K562 (cell line): ENCODE results near the gene GAPVD1. TPM values are rescaled to one million over a fixed set of nuclear protein-coding genes. Genes with fewer than 3 reads are reported as not detected.

Experiments used
- ATAC-seq: fragments of 200-7000 bp; cut with Tn5 transposase; 3 replicates; pipeline ENCODE4 v1.9.1; 2020; ENCODE audit warnings: moderate library complexity
- BruUV-seq: library from RNA; stranded (reverse); fragments of 400-500 nt; replicated peaks from 2 replicates; lab custom pipeline; 2021; lab: Mats Ljungman, UMichigan
- CTCF ChIA-PET: fragments of 300-600 bp; formaldehyde crosslinking; extraction: SDS; loops from one replicate; lab custom pipeline; 2021; ENCODE audit warnings: low intra/inter-chr PET ratio; lab: Yijun Ruan, JAX
- POLR2A ChIA-PET: fragments of 300-600, 350-650 bp; sonication (Branson Sonifier 250); formaldehyde crosslinking; extraction: SDS; loops from one replicate; lab custom pipeline; 2021; ENCODE audit warnings: antibody characterized with exemption, inconsistent platforms; lab: Yijun Ruan, JAX
- DNase-seq, 4 experiments: peaks; one replicate each; pipeline versions ENCODE4 v3.0.0 to v3.0.0-alpha.2; 2011 to 2018; ENCODE audit warnings: low spot score in 3 of 4, mixed read lengths in 3 of 4; ENCODE audit errors: extremely low read depth in 1 of 4
- FAIRE-seq: peaks from 2 replicates; lab custom pipeline; 2011; peaks lifted over from hg19 to GRCh38; lab: Jason Lieb, UNC
- H2AFZ ChIP-seq: 2 replicates; pipeline ENCODE4 v1.6.0; 2011; ENCODE audit warnings: low read depth, low read length, control low read depth, inconsistent platforms
- H3K27ac ChIP-seq: fragments of 200-600 bp; 3 replicates; pipeline ENCODE4 v1.8.0; 2011; ENCODE audit warnings: low read depth, mild to moderate bottlenecking, control low read depth, inconsistent platforms, low read length, moderate library complexity, mixed read lengths; ENCODE audit errors: extremely low read depth
- H3K27me3 ChIP-seq, 2 experiments: fragments of 300-600 bp in 1 of 2; 2 replicates in 1 of 2; 3 replicates in 1 of 2; pipeline versions ENCODE4 v1.6.0 to v1.8.0; 2011; ENCODE audit warnings: inconsistent platforms in 2 of 2, low read length in 2 of 2, mild to moderate bottlenecking in 1 of 2, mixed read lengths in 1 of 2, moderate library complexity in 1 of 2; ENCODE audit not compliant: control insufficient read depth in 2 of 2, insufficient read depth in 2 of 2
- H3K36me3 ChIP-seq: fragments of 300-600 bp; 3 replicates; pipeline ENCODE4 v1.8.0; 2011; ENCODE audit warnings: mild to moderate bottlenecking, low read length, inconsistent platforms; ENCODE audit not compliant: control insufficient read depth, insufficient read depth
- H3K4me1 ChIP-seq, 2 experiments: fragments of 200-600 bp in 1 of 2; replicated peaks in 1 of 2; 2 replicates in 1 of 2; 3 replicates in 1 of 2; pipeline versions ENCODE4 v1.5.1 to v1.8.0; 2011; ENCODE audit warnings: inconsistent platforms in 2 of 2, low read length in 2 of 2, mild to moderate bottlenecking in 1 of 2, mixed read lengths in 1 of 2, moderate library complexity in 1 of 2; ENCODE audit not compliant: control insufficient read depth in 2 of 2, insufficient read depth in 2 of 2
- H3K4me2 ChIP-seq: 2 replicates; pipeline ENCODE4 v1.6.1; 2011; ENCODE audit warnings: low read length, control low read depth, inconsistent platforms, mixed read lengths; ENCODE audit not compliant: insufficient read depth
- H3K4me3 ChIP-seq: fragments of 200-600 bp; sonication (generic), shearing (Covaris generic); 2 replicates; pipeline ENCODE4 v1.5.1; 2016; ENCODE audit warnings: control low read depth, inconsistent platforms
- H3K79me2 ChIP-seq: fragments of 200-600 bp; 3 replicates; pipeline ENCODE4 v1.8.0; 2011; ENCODE audit warnings: low read length, inconsistent platforms; ENCODE audit not compliant: control insufficient read depth, insufficient read depth
- H3K9ac ChIP-seq, 2 experiments: 2 replicates each; pipeline versions ENCODE4 v1.6.0 to v1.6.1; 2011; ENCODE audit warnings: low read depth in 2 of 2, low read length in 2 of 2, control low read depth in 1 of 2, inconsistent platforms in 1 of 2, mild to moderate bottlenecking in 1 of 2, mixed read lengths in 1 of 2; ENCODE audit not compliant: insufficient read depth in 1 of 2
- H3K9me1 ChIP-seq: one replicate; pipeline ENCODE4 v1.6.0; 2011; ENCODE audit warnings: inconsistent platforms, mild to moderate bottlenecking, low read length, moderate library complexity; ENCODE audit not compliant: control insufficient read depth, insufficient read depth
- H3K9me3 ChIP-seq: replicated peaks from 2 replicates; pipeline ENCODE4 v1.5.1; 2011; ENCODE audit warnings: low read depth, low read length, inconsistent platforms; ENCODE audit not compliant: control insufficient read depth, insufficient read depth
- H4K20me1 ChIP-seq: replicated peaks from 2 replicates; pipeline ENCODE4 v1.6.1; 2011; ENCODE audit warnings: low read length, inconsistent platforms, mixed read lengths; ENCODE audit not compliant: control insufficient read depth, insufficient read depth
- CBFA2T3 ChIP-seq: fragments of 450-650 bp; IDR thresholded peaks from 2 replicates; pipeline ENCODE4 v1.6.1; 2017
- CSDE1 ChIP-seq, 2 experiments: fragments of 450-650 bp; IDR thresholded peaks; 2 replicates each; pipeline ENCODE4 v1.6.1; 2016; ENCODE audit warnings: mild to moderate bottlenecking in 1 of 2
- PHF20 ChIP-seq: fragments of 450-650 bp; IDR thresholded peaks from 2 replicates; pipeline ENCODE4 v1.6.1; 2018; ENCODE audit not compliant: partially characterized antibody
- ZBTB11 ChIP-seq, 3 experiments: fragments of 200-800 bp in 1 of 3; fragments of 250-450 bp in 1 of 3; fragments of 450-650 bp in 1 of 3; sonication (Bioruptor Pico) in 1 of 3; sonication (Bioruptor generic) in 1 of 3; formaldehyde crosslinking in 1 of 3; IDR thresholded peaks; 2 replicates each; pipeline versions ENCODE4 v1.6.1 to v1.8.0; 2016 to 2022; ENCODE audit warnings: mild to moderate bottlenecking in 2 of 3, missing genetic modification characterization in 2 of 3, missing compliant biosample characterization in 1 of 3, moderate library complexity in 1 of 3
- ZNF197 ChIP-seq: fragments of 200-800 bp; sonication (Bioruptor generic); IDR thresholded peaks from 2 replicates; pipeline ENCODE4 v1.6.1; 2016; ENCODE audit warnings: low read depth, missing genetic modification characterization, missing compliant biosample characterization
- ZNF24 ChIP-seq: fragments of 450-650 bp; IDR thresholded peaks from 2 replicates; pipeline ENCODE4 v1.6.1; 2016
- ZNF592 ChIP-seq: fragments of 450-650 bp; IDR thresholded peaks from 2 replicates; pipeline ENCODE4 v1.6.1; 2017; ENCODE audit warnings: antibody characterized with exemption, mild to moderate bottlenecking
- WGBS: fragments of 100-300 bp; shearing (Covaris generic); methylation state at CpG from one replicate; pipeline ENCODE4 v1.1.6; 2016; ENCODE audit warnings: low coverage, mixed read lengths; ENCODE audit not compliant: insufficient coverage; ENCODE audit errors: missing lambda C conversion rate; 5-methylcytosine and 5-hydroxymethylcytosine counted together
- in situ Hi-C: fragments of 300-500 bp; cut with MboI; formaldehyde crosslinking; loops from 4 replicates; pipeline ENCODE4 v1.15.0; 2018; ENCODE audit warnings: inconsistent platforms, mixed read lengths
- intact Hi-C: fragments of 100-400 bp; cut with micrococcal nuclease; formaldehyde crosslinking; loops from 2 replicates; pipeline ENCODE4 v1.14.2; 2022
- polyA plus RNA-seq, 8 experiments: library from polyadenylated mRNA; depleted of rRNA in 4 of 8; stranded (reverse) in 5 of 8; unstranded in 3 of 8; fragments of >200 nt; fragmentation: Nextera tagmentation in 2 of 8; fragmentation: Illumina TruSeq in 1 of 8; extraction: Ambion mirVana in 2 of 8; extraction: Trizol in 1 of 8; gene quantifications; 2 replicates each; pipeline versions ENCODE4 v1.2.1 to v1.2.3, GENCODE V29; 2011 to 2014; ENCODE audit warnings: inconsistent platforms in 1 of 8, missing spikeins in 1 of 8
- total RNA-seq, 7 experiments: library from RNA; depleted of rRNA in 6 of 7; stranded (reverse); fragments of >200 nt in 6 of 7; fragmentation: Illumina TruSeq in 2 of 7; extraction: Trizol in 2 of 7; gene quantifications; 2 replicates each; pipeline versions ENCODE4 v1.2.1 to v1.2.3, GENCODE V29; 2011 to 2021; ENCODE audit warnings: low replicate concordance in 1 of 7

Gene GAPVD1
- total and polyA plus RNA-seq, 9 of the 15 experiments (the other 6 are each of a cell fraction or from before 2014, with no cell fraction given), result 9.5 to 66.1 (median 45.5) TPM

GRCh38 chr9:125391704-125392103 lies 130.1 kb downstream of the GAPVD1 start:
- CTCF ChIA-PET, result no interaction called here

More at GRCh38 chr9:125391704-125392103, 130.1 kb downstream of the GAPVD1 start:
- POLR2A ChIA-PET, result no interaction called here
- no peaks in the 10 kb centered on the region for H3K36me3 ChIP-seq
- H3K79me2 ChIP-seq, result no peaks in the 10 kb centered on the region
- no peak for DNase-seq
- TF ChIP-seq ZBTB11 (CRISPR knock-in tag; IDR thresholded peaks at IDR 0.05) (no peak), ZNF592 (no peak), CSDE1 (IDR thresholded peaks at IDR 0.05) (no peak), ZNF197 (no peak), PHF20 (no peak), ZNF24 (no peak), CBFA2T3 (peak; percentile 18; the same call in 1 of the 2 replicates)
- no peak overlapping the region for H3K9ac ChIP-seq
- no peak for ATAC-seq
- no peaks in the 10 kb centered on the region for H3K27me3 ChIP-seq
- H3K9me3 ChIP-seq, result no peaks in the 10 kb centered on the region; the same call in none of the 2 replicates
- 7% methylated on average over 3 of the region's 6 CpGs for WGBS
- FAIRE-seq, result no peak
- no TSS peak for BruUV-seq
- in situ Hi-C loops, result no loop called here
- intact Hi-C loops, result no loop called here
- peaks cover 0 to 11% of the 10 kb centered on the region in 2 experiments; a peak in 2 of 5 replicates for H3K4me1 ChIP-seq
- H3K27ac ChIP-seq, result no peak overlapping the region
- H4K20me1 ChIP-seq, result no peaks in the 10 kb centered on the region
- H2AFZ ChIP-seq, result no peak overlapping the region
- H3K9me1 ChIP-seq, result no peaks in the 10 kb centered on the region
- H3K4me3 ChIP-seq, result no peak overlapping the region
- no peak overlapping the region for H3K4me2 ChIP-seq
